IMR-90 (cell line): ENCODE measurements around the gene PBLD.

Experiments used
- BHLHE40 ChIP-seq: fragments of 150-350 bp; IDR thresholded peaks from 2 replicates; pipeline ENCODE4 v1.6.1; 2016; ENCODE audit warnings: mild to moderate bottlenecking, low read depth, low read length
- CEBPB ChIP-seq: IDR thresholded peaks from 2 replicates; pipeline ENCODE4 v1.6.1; 2012; ENCODE audit warnings: low read depth, low read length, improper control_type of control experiment
- CHD1 ChIP-seq: IDR thresholded peaks from 2 replicates; pipeline ENCODE4 v1.6.1; 2012; ENCODE audit warnings: low read depth, low read length, improper control_type of control experiment
- POLR2A ChIP-seq: IDR thresholded peaks from 2 replicates; pipeline ENCODE4 v1.6.1; 2012; ENCODE audit warnings: mild to moderate bottlenecking, low read depth, low read length
- RFX5 ChIP-seq: IDR thresholded peaks from 2 replicates; pipeline ENCODE4 v1.8.0; 2012; ENCODE audit warnings: low read depth, mild to moderate bottlenecking, low read length, moderate library complexity
- SMC3 ChIP-seq: fragments of 150-350 bp; IDR thresholded peaks from 2 replicates; pipeline ENCODE4 v1.6.1; 2016; ENCODE audit warnings: low read depth, mild to moderate bottlenecking, antibody characterized with exemption, low read length, moderate library complexity
- TF ChIP-seq, protein P1 (sequence below): conservative IDR thresholded peaks from 2 replicates; pipeline ENCODE4 v1.5.1; 2012; ENCODE audit warnings: mild to moderate bottlenecking, low read depth, low read length, improper control_type of control experiment
- TF ChIP-seq, protein P2 (sequence below): fragments of 150-350 bp; IDR thresholded peaks from 2 replicates; pipeline ENCODE4 v1.6.1; 2016; ENCODE audit warnings: low read depth, mild to moderate bottlenecking, low read length, moderate library complexity, borderline replicate concordance

DNA sequence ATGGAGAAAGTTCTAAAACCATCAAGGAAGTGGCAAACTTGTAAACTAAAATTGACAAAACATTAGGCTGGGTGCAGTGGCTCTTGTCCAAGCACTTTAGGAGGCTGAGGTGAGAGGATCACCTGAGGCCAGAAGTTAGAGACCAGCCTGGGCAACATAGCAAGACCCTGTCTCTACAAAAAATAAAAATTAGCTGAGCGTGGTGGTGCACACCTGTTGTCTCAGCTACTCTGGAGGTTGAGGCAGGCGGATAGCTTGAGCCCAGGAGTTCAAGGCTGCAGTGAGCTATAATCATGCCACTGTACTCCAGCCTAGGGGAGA, 30.3 kb downstream of the PBLD start:
- TF ChIP-seq, protein P1, sequence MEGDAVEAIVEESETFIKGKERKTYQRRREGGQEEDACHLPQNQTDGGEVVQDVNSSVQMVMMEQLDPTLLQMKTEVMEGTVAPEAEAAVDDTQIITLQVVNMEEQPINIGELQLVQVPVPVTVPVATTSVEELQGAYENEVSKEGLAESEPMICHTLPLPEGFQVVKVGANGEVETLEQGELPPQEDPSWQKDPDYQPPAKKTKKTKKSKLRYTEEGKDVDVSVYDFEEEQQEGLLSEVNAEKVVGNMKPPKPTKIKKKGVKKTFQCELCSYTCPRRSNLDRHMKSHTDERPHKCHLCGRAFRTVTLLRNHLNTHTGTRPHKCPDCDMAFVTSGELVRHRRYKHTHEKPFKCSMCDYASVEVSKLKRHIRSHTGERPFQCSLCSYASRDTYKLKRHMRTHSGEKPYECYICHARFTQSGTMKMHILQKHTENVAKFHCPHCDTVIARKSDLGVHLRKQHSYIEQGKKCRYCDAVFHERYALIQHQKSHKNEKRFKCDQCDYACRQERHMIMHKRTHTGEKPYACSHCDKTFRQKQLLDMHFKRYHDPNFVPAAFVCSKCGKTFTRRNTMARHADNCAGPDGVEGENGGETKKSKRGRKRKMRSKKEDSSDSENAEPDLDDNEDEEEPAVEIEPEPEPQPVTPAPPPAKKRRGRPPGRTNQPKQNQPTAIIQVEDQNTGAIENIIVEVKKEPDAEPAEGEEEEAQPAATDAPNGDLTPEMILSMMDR = no peak
- TF ChIP-seq, protein P2, sequence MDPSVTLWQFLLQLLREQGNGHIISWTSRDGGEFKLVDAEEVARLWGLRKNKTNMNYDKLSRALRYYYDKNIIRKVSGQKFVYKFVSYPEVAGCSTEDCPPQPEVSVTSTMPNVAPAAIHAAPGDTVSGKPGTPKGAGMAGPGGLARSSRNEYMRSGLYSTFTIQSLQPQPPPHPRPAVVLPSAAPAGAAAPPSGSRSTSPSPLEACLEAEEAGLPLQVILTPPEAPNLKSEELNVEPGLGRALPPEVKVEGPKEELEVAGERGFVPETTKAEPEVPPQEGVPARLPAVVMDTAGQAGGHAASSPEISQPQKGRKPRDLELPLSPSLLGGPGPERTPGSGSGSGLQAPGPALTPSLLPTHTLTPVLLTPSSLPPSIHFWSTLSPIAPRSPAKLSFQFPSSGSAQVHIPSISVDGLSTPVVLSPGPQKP = no peak
- TF ChIP-seq SMC3 (no peak), BHLHE40 (no peak), RFX5 (no peak), CEBPB (no peak), CHD1 (no peak), POLR2A (no peak)
